ENCODE measurements around the gene KRT34.

Gene KRT34

DNA sequence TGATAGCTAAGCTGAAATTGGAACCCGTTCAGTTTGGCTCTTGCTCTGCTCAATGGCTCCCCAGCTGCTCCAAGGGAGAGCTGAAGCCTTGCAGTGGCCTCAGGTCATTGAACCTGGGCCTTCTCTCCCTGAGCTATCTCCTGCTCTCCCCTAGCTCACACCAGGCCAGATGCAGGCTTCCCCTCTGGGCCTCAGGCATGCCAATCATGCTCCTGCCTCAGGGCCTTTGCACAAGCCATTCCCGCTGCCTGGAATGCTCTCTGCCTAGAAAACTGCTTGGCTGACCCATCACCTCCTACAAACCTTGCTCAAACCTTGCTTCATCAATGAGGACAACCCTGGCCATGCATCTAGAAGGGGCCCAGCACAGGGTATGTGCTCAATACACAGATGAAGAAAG is 49.9 kb downstream of the KRT34 start:
- no peak for DNase-seq (ENCODE audit: low read depth)

DNA sequence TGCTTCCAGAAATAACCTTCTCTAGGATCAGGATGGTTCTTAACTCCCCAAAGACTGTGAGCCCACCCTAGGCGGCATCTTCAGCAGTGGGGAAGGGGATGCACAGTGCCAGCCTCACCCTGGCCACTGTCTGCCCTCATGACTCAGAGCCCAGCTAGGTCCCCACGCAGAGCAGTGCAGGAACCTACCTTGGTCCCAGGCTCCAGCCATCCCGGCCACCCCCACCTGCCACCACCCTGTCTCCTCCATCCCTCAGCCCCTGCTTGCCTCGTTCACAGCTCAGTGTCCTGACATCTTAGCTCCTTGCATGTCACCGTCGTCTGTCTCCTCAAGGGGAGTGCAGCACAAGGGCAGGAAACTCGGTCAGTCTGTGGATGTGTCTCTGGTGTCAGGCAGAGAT is 50.5 kb downstream of the KRT34 start:
- DNase-seq (ENCODE audit: low read depth): no peak

DNA sequence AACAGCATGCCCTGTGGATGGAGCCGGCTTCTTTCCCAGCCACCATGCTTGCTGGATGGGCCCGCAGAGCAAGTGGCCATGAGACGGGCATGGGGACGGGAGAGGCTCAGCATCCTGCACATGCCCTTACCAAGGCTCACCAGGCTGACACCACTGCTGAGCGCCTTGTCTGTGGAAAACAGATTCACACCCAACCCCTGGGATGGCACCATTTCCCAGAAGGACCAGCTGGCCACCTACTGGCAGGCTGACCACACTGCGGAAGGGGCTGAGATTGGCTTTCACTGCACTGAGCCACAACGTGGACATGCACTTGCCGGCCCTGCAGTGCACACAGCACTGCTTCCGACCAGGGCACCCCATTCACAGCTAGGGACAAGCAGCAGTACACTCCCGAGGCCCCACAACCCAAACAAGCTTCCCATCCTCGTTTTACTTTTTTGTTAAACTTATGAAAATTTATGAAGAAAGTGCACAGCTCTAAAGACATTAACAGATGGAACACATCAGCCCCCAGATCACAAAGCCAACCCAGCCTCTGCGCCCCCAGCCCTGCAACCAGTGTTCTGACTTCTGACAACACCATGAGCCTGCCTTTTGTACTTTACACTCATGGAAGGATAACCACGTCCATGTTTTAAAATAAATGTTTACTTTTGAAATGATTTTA is 52.7 kb downstream of the KRT34 start:
- peak; percentile 43 for DNase-seq (ENCODE audit: low read depth)

DNA sequence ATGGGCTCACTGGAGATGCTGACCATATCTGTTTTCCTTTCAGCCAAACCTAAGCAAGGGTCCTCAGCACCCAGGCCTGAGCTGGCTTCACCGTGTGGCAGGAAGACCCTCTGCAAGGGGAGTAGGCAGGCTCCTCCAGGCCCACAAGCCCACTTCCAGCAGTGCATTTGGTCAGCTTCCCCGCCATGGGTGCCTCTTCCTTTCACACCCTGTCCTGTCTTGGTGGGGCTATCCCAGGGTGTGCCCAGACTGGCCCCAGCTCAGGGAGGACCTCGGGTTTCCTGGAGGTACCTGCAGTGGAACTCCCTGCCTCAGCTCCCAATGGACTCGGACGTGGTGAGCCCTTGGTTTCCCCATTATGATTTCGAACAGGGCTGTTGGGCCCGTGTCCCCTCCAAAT is 53.9 kb downstream of the KRT34 start:
- no peak for DNase-seq (ENCODE audit: low read depth)

All from amniotic epithelial cell (primary cell).